HG03139 (cell line): ENCODE data around the gene MARS1.
A peak's percentile ranks its signal among the peaks of the same experiment; 100 is the strongest.

Source experiments
- ATAC-seq: cut with Tn5 transposase; IDR thresholded peaks from one replicate; pipeline ENCODE4 v1.9.1; 2021; ENCODE audit not compliant: unreplicated experiment

MARS1 gene

DNA sequence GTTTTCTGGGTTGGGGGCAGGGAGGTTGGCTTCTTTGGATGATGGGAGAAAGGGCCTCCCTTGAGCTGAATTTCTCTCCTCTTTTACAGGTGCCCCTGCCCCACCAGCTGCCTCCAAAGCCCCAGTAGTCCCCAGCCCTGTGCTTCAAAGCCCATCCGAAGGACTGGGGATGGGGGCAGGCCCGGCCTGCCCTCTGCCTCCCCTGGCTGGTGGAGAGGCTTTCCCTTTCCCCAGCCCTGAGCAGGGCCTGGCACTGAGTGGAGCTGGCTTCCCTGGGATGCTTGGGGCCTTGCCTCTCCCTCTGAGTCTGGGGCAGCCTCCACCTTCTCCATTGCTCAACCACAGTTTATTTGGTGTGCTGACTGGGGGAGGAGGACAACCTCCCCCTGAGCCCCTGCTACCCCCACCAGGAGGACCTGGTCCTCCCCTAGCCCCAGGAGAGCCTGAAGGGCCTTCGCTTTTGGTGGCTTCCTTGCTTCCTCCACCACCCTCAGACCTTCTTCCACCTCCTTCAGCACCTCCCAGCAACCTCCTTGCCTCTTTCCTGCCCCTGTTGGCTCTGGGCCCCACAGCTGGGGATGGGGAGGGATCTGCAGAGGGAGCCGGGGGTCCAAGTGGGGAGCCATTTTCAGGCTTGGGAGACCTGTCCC, 38.7 kb downstream of the MARS1 start:
- ATAC-seq, result no peak

DNA sequence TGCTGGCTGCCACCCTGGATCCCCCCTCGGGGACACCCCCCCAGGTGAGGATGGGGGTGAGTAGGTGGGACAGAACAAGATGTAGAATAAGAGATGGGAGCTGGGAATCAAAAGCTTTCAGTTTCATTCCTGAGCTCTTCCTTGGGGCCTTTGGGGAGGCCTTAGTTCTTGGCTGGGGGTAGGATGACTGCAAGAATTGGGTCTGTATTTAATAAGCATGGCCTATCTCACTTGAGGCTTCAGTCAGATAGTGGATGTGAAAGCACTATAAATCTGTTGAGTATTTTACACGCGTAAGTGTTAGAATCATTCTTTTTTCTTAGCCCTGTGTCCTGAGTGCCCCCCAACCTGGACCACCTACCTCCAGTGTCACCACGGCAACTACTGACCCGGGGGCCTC, 39.3 kb downstream of the MARS1 start:
- ATAC-seq, result no peak

DNA sequence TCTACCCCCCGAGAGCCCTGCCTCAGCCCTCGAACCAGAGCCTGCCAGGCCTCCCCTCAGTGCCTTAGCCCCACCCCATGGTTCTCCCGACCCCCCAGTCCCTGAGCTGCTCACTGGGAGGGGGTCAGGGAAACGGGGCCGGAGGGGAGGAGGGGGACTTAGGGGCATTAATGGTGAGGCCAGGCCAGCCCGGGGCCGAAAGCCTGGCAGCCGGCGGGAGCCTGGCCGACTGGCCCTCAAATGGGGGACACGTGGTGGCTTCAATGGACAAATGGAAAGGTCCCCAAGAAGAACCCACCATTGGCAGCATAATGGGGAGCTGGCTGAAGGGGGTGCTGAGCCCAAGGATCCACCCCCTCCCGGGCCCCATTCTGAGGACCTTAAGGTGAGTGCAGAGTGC, 40.3 kb downstream of the MARS1 start:
- no peak for ATAC-seq

DNA sequence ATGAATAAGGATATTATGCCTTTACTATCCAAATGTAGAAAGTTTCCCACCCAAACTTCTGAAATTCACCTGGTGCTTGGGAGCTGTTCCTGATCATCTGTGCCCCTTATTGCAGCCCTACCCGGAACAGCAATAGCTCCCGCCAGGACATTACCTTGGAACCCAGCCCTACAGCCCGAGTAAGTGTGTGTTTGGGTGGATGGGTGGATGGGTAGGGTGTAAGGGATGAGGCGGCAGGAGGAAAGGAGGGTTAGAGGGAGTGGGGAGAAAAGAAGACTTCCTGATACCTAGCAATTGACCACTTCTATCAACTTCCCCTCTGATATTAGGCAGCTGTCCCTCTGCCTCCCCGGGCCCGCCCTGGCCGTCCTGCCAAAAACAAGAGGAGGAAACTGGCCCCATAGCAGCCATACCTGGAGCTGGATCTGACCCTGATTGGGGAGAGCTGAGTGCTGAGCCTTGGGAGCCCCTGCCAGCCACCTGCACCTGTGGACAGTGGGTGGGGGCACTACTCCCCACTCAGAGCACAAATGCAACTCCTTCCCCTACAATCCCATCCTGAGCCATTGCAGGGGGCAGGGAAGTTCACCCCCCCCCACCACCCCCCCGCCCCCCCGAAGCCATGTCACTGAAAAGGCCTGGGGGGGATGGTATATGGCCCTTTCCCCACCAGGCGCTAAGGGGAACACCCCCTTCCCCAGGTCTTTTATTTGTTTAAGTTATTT, 41.1 kb downstream of the MARS1 start:
- ATAC-seq, result no peak

DNA sequence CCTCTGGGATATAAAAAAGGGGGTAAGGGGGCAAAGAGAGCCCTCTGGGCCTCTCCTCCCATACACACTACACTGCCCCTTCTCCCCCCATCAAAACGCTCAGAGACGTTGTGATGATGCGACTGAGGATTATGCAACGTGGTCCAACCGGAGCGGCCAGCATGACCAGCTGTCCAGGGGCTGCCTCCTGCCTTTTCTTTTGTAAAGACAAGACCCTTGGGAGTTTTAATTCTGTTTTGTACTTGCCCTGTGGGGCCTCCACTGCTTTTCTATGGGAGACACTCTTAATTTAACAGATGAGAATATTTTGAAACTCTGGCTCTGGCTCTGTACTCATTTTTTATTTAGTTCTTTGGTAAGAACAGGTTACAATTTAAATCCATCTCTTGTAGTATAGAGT, 42.0 kb downstream of the MARS1 start:
- ATAC-seq, result no peak

DNA sequence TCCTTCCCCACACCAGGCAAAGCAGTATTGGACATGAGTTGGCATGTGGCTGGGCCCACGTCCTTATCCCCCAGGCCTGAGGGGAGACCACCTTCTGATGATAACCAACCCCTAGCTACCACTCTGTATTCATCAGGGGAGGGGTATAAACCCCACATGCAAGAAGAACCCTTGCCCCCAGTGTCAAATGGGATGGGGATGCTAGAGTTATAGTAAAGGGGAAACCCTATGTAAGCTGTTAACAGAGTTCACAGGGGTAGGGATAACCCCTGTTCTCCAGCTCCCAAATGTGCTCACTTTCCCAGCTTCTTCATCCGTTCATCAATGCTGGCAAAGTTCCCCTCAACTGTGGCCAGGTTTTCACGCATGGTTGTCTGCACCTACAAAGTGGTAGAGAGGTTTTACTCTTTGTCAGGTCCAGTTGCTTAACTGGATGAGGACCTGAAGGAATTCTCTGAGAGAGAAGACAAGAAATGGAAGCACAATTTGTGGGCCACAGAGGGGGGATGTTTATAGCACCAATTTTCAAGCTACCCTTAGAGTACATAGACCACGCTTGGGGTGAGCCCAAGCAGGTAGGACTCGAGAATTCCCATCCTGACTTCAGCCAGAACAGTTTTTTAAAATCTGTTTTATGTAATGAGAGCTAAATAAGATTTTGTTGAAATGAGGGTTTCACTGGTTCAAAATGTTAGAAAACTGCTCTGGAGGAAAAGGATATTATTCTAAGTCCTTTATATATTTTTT, 42.7 kb downstream of the MARS1 start:
- no peak for ATAC-seq

DNA sequence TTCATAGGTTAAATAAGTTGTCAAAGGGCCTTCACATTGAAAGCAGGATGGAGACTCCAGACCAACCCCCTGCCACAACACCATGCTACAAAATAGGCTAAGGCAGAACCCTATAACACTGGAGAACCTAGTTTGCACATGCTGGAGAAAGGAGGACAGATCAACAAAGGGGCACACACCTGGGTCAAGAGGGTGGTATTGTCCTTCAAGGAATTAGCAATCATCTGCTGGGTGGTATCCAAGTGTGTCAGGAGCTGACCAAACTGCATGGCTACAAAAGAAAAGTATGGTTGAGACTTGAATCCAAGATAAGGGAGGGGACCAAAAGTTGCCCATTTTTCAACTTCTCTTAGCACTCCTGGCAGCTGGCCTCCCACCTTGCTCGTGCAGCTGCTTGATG, 44.0 kb downstream of the MARS1 start:
- ATAC-seq, result no peak

DNA sequence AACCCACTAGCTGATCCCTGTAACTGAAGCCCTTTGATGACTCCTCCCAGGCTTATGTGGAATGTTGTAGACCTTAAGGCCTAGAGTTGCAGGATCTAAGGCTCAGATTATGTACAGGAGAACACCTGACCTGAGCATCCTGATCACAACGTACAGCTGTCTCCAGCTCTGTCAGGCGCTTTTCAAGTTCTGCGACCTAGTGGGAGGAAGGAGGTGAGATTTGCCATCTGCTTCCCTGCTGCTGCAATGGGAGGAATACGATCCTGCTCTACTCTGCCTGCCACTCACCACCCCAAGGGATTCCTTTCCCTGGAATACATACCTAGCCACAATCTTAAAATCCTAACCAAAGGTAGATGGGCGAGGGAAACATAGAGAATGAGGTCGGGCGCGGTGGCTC, 45.2 kb downstream of the MARS1 start:
- ATAC-seq, result no peak

DNA sequence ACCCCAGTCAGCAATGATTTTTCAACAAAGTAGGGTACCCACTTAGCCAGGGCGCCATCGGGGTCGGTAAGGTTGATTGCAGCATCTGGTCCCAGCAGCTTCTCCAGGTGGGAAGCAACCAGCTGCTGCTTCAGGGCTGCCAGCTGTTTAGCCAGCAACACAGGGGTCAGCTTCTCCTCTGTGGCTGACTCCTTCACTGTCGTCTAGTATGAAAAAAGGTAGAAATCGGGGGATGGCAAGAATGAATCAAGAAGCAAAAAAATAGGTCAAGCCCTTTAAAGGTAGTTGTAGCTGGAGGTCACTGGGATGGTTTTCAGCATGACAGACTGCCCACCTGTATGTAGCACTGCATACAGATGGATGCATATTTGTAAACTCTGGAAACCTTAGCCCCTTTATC, 46.4 kb downstream of the MARS1 start:
- no peak for ATAC-seq

DNA sequence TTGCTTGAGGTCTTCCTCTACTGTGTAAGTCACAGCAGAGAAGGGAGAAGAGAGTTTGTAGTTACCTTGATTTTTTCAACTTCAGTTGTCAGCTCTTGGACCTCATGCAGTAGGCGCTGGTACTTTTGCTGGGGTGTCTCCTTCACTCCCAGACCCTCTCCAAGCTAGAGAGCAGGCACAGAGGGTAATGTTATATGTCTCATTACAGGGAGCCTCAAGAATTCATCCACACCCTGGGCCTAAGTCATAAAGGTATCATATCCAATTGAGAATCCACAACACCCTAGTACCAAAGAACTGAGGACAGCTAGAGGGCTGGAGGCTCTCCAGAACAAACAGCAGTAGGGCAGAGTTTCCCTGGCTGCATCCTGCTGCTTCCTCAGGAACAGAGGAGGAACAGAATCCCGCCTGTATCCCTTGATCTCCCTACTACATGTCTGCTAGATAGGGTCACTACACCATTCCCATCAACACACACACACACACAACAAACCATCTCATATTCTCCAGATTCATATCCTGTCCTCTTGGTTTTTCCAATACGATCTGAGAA, 47.2 kb downstream of the MARS1 start:
- no peak for ATAC-seq

DNA sequence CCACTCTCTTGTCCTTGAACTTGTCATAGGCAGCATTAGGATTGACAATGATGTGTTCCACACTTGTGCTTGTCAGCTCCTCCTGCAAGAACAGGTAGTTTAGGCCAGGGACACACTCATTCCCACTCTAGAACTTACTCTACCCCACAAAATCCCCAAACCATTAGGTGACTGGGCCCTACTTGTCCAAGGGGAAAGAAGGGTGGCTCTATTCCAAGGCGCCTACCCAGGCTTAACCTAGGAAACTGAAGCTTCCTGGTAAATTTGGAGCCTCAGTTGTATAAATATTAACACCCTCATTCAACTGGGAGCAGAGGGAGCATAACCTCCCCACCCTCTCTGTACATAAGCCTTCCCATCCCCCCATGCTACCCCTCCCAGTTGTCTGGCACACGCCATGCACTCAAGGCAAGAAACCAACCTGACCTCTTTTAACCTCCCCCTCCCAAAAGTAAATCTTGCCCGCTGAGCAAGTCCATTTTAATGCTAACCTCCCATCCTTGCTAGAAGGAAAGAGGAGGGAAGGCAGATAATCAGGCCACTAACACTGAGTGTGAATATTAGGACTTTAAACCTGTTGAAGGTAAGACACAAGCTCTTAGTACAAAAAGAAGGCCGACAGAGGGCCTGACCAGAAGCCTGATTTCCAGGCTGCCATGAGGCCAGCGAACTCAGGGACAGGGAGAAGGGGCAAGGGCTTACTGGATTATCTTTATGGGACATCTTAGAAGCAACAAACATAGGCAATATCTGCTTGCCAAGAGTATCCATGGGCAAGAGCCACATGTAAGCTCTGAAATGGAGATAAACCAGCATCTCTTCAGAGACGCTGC, 48.1 kb downstream of the MARS1 start:
- ATAC-seq, result no peak

DNA sequence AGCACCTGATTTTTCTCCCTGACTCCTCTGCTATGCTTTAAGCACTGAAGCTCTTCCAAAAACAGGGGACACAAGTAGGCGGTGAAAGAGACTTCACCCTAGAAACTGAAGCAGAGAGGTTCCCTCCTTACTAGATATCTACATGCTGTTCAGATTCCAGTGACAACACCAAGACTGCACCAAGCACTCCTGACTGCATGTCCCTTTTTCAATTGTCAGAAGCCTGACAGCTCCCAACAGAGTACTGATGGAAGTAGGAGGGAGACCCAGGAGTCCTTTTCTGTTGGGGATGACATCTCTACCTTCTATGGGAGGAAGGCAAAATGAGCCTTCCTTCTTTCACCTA, 48.7 kb downstream of the MARS1 start:
- no peak for ATAC-seq

DNA sequence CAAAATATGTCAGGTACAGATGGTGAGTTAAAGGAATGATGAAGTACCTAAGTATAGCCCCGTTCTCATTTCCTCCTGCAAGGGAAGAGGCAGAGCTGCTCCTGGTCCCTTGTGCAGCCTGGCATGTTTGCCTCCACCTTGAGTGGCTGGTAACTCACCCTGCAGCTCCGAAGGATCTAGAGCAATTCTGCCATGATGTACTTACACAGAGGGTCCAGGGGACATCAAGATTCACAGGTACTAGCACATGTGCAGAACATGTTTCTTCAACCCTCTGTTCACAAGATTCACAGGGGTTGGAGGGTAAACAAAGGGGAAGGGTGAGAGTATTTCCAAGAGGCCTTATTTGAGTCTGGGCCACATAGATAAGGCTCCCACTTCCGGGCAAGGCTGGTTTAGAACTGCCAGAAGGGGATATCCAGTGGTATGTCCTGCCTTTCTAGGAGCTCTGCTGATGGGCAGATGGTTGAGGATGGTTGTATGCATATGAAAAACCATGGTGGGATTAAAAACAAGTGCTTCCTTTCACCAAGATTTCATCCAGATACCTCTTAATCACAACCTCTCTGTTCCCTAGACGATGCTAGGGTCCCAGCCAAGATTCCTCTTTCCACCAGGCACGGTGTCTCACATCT, 51.4 kb downstream of the MARS1 start:
- no peak for ATAC-seq

DNA sequence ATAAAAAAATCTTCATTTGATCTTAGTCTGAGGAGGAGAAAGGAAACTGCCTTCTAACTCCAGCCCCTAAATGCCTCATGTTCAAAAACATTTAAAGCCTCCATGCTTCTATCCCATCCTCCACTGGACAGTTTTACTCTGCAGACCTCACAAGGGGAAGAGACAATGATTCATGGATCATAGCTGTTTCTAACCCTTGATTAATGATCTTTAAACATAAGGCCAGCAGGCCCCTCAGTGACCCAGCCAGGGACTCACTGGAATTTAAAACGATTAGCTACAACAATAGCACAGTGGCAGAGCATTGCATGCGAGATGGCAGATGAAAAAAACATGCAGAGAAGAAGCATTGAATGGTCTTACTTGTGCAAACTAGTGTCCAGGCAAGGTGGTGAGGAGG, 53.1 kb downstream of the MARS1 start:
- no peak for ATAC-seq

DNA sequence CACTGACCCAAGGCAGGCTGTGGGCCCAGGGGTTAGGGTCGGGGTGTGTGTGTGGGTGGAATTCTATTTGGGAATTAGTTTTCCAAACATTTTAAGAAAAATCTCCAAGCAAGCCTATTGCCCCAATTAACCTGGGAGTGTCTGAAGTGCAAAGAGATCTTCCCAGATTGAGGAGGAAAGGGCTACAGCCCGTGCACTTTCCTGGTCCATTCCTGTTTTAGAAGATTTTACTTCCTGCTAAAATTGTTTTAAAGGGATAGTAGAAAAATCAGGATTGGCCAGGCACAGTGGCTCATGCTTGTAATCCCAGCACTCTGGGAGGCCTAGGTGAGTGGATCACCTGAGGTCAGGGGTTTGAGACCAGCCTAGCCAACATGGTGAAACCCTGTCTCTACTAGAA, 53.8 kb downstream of the MARS1 start:
- ATAC-seq, result no peak

DNA sequence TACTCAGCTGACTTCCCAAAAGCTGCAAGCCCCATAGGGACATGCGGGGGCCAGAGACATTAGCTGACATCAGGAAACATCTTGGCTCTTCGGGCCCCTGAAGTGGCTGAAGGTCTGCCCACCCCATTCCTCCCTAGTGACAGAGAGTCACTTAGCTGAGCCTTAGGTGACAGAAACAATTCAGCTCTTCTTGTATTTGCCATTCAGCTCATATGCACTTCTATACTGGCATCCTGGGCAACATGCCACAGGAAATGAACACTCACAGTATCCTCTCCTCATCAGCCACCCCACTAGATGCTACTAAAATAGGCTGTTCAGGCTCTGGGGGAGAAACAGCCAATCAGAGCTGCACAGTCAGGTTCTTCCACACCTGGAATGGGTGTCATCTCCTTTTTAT, 55.7 kb downstream of the MARS1 start:
- ATAC-seq, result no peak

DNA sequence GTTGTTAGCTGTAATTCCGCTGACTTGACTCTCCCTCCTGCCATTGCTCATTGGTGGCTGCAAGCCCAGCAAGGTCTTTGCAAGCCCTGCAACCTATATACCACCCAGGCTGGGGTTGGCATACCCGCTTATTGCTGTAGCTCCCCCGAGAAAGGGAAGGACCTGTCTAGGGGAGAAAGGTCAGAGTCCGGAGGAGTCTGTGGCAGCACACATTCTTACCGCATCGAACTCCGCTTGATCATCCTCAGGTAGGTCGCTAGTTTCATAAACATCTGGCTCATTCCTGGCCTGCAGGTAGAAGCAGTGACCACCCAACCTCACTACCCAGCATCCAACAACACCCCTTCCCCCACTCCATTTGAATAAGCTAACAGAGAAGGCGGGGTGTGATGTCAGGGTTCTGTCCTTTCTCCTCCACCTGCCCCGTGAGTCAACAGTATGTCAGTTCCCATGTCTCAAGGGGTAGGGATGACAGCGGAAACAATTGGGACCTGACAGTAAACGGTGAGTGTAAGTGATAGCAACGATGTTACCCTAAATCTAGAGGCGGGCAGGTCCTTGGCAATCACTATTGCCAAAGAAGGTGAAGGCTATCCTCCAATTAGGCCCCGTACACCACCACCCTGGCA, 58.1 kb downstream of the MARS1 start:
- no peak for ATAC-seq

DNA sequence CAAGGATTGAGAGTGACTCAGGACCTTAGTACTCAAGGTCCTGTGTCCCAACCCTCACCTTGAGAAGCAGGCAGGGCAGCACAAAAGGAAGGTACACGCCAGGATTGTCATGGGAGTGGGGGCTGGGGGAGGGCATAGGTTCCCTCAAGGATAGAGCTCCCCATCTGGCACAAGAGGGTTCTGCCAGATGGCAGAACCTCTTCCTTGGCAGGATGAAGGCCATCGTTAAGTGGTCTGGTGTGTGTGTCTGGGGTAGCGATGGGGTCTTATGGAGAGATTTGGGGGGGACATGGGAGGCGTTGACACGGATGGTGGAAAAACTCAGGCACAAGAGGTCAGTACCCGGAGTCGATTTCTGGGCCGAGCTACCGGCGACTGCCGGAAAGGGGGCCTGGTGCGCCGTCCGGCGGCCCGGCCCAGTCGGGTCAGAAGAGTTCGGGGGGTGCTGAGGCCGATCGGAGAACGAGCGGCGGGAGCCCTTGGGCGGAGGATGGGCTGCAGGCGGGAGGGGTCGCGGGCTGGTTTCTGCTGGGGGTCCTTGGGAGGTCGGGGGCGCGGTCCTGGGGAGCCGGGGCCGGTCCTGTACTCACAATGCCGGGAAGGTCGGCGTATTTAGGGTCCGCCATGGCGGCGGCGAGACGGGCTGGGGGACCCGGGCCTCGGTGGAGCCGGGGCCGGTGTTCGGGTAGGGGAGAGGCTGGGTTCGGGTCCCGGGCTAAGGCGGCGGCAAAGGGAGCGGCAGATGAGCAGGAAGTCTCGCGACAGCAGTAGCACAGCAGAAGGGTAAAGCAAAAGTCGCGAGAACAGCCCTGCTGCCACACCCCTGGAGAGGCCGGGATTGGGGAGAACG, 58.8 kb downstream of the MARS1 start, which contains the start of gene DCTN2:
Gene DCTN2, minus strand, starts transcription at position 755 of the 850 bp plus-strand sequence. Its CDS starts 129 bp downstream, at position 626.
- peak; percentile 99 for ATAC-seq
